ENCODE measurements around the gene MYH2.
"Not testable (repeated sequence)": the region's sequence is repeated elsewhere in the genome, so short reads cannot be mapped to it uniquely, and the experiment has no call there.

MYH2 gene

DNA sequence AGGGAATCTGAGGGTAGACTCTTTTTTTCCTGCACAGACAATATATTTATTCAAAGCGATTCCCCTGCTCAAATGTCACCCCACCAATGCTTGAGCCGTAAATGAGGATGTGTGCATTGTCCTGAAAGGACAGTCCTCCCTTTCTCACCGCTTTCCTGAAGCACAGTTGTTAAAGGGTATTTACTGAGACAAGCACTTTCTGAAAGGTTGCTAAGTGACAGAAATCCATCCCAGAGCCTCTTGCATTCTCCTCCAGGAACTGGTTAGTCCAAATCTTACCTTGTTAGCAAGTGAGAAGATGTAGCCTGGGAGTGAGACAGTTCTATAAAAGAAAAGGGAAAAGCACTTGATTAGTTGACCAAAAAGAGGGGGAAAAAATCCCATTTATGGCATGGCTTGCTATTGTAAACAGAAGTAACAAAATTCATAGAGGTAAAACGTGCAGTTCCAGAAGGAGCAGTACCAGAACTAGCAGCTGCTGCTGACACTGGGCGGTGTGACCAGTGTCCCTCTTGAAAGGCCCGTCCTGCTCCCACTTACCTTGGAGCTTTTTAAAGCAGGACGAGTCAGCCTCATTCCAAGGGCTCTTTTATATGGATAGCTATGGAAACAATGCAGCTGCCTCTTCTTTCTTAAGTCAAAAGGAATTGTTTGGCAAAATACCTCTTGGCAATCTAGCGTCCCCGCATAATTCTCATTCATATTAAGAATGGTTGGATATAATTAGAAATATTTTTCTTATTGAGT lies at the start of gene MYH2:
Gene MYH2 (minus strand): TSS at position 563 of the 747 bp plus-strand sequence. CDS start 1,738 bp downstream, outside the sequence.
- no peak for DNase-seq

DNA sequence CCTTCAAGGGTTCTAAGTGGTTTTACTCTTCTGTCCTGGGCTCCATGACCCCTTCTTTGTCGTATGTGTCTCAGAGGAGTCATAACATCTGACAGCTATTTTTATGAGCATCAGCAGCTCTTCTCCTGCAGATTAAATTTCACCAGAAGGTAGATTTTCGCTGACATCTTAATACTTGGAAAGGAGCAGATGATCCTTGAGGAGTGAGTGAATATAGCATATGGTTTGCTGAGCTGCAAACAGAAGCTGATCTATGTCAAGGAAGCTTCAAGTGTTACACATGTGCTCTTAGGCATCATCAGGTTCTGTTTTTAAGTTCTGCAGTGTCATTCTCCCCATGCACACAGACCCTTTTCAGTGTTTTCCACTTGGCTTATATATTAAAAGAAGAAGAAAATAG lies 49.2 kb upstream of the MYH2 start:
- DNase-seq: no peak

DNA sequence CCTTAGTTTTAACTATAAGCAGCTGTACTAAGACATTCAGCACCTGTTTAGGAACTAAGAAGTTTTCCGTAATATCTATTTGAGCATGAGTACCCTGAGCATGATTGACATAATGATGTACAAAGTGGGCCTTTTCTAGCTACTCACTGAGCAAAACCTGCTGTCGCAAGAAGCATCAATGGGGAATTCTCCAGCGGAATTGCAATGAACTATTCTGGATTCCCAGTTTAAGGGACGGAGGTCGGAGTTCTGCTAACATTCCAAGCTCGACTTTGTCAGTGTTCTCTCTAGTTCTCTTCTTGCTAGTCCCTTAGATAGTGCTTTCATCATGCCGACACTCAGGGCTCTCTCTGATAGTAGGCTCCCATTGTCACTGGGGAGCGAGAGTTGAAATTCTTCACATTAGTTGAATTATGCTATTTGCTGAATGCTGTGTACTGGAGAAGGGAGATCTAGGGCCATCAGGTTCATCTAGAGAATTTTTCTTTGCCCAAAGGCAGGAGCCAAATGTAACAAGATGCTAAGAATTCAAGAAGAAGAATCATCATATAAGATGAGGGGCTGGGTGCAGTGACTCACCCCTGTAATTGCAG lies 40.2 kb upstream of the MYH2 start:
- no peak for DNase-seq

DNA sequence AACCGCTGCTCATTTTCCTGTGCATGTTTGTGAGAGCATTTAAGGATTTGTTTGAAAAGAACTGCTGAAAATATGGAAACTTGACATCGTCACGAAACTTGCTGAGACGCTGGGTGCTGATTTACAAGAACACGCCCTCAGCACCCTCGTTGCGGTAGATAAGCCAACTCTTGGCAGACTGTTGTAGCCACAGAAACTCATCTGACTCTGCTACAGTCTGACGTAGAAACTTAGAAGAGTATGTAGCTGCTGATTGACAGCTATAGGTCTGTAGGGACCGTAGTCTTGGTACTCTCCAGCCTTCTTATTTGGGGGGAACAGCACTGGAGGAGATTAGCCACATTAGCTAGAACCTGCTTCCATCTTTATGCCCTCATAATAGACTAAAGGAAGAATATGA lies 36.1 kb upstream of the MYH2 start:
- DNase-seq: no peak

DNA sequence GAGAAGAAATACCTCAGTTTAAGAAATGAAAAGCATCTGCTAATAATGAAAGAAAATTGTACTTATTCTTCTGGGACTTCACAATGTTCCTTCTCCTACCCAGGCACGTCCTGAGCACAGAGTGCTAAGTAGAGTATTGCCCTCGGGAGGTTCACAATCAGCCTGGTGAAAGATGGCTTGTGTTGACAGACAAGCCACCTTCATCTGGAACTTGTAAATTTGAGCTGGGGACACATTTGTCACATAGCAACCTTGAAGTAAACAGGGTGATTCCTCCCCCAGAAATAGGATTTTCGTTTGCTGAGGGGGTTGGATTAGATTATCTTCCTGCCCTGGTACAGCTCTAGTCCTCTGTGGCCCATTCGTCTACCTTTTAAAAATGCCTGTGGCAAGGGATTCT lies 34.4 kb upstream of the MYH2 start:
- DNase-seq: no peak

DNA sequence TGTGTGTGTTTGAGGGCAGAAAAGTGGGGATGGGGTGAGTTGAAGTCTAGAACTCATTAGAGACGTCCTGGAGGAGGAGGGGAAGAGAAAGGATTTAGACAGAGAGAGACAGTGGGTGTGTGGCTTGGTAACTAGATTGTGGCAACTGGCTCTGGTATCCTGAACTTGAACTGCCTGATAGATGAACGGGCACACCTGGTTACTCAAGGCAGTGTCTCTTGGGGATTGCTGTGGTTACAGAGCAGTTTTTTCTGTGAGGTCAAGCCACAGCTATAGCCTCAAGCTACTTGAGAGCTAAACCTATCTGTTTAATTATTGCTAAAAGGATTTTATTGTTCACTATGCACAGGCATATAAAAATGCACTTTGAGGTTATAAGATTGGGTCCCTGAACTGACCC lies 29.8 kb upstream of the MYH2 start:
- no peak for DNase-seq

DNA sequence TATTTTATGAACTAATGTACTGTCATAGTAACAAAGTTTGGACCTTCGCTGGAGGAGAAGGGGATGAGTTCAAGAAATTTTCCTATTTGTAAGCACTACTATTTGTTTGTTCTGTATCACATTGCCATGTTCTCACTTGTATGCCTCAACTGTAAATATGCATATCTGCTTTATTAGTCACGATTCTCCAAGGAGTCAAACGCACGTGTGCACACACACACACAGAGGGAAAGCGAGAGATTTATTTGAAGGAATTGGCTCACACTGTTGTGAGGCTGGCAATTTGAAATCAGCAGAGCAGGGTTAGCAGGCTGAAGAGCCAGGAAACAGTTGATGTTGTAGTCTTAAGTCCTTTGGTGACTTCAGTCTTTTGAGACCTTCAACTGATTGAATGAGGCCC lies 24.9 kb upstream of the MYH2 start:
- no peak for DNase-seq

DNA sequence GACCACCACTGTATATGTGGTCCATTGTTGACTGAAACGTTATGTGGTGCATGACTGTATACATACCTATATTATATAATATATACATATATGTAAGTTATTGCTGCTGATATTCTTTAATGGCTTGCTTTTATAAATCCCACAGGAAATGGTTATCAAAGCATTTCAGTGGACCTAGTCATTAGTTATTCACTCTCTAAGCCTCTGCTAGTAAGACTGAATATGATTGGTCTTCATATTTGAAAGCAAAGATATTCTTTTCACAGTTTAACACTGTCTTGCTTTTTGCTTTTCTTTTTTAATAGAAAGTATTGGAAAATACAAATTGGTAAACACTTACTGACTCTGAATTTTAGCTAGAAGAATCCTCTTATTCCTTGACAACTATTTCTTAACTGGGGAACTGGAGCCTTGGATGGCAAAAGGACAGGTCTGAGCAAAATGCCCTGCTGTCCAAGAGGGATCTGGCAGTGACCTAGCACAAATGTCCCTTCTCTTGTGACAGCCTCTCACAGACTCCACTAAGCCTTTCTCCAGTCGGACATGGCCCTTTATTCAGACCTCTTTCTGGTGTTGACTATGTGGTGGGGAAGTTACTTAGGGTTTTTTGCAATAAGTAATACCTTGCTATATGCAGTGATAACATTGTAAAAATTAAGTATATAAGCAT lies 14.7 kb upstream of the MYH2 start:
- no peak for DNase-seq

DNA sequence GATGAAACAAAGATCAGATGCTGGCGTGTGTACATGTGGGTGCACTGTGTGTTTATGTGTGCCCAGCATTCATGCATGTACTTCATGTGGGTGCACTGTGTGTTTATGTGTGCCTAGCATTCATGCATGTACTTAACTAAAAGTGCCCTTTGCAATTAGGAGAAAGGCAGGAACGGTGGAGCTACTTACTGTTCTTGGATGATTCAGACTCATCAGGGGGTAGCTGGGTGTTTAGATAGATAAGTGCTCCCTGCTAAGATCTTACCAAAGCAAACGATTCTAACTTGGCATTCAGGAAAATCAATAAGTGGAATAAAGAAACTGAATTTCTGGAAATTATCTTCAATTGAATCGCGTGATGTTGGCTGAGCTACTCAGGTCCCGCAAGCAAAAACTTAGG lies 8.6 kb upstream of the MYH2 start:
- DNase-seq: no peak

DNA sequence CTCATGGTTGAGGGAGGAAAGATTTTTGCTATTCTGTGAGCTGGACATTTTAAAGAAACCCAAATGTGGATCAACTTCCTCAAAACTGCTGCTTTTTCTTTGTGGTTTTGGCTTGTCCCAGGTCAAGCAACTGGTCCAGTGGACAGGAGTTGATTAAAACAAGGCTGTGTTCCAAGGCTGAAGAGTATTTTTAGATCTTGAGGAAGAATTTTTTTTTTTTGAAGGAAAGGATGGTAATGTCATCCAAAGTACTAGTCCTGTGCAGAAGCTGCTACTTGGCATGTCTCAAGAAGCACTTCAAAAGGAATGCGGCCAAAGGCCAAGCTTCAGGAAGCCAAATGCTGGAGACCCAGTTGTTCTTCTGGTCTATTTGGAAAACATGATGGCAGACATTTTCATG lies 8.0 kb upstream of the MYH2 start:
- no peak for DNase-seq

DNA sequence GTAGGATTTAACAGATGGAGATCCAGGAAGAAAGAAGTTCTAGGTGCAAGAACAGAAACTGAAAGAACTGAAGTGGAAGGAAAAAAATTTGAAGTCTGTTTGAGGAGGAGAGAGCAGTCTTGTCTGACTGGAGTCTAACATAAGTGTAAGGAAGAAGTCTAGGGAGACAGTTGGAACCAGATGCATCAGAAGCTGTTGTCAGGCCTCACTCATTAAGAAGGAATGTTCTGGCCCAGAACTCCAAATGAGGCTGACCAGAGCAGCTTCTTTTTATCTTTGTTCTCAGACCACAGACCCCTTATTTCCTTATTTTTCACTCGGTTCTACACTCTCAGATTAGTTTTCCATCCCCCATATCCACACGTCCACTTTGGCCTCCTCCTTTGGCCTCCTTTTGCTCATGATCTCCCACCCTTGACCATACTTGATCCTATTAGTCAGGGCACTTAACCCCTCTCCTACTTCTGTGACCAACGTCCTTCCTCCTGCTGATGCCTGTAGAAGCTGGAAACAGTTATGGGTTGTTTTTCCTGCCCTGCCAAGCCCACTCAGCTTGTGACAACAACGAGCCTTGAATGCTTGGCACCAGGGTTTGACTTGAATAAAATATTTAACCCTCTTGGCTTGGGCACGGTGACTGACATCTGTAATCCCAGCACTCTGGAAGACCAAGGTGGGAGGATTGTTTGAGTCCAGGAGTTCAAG lies 7.0 kb upstream of the MYH2 start:
- DNase-seq: no peak

DNA sequence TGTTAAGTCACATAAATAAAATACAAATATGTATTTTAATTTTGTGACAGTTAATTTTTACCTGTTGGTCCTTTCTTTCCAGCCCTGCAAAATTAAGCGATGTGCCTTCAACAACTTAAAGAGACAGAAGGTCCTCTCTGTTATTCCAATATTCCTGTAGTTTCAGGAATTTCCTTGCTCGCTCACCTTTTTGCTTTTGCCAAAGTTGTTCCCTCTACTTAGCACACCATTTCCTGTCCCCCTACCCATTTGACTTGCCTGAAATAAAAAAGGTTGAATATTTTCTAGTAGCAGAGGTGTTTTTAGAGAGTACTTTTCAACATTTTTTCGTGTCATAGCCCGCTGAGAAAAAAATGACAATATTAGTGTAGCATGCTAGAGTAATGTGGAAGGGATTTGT lies 556 bp upstream of the MYH2 start:
- no peak for DNase-seq

DNA sequence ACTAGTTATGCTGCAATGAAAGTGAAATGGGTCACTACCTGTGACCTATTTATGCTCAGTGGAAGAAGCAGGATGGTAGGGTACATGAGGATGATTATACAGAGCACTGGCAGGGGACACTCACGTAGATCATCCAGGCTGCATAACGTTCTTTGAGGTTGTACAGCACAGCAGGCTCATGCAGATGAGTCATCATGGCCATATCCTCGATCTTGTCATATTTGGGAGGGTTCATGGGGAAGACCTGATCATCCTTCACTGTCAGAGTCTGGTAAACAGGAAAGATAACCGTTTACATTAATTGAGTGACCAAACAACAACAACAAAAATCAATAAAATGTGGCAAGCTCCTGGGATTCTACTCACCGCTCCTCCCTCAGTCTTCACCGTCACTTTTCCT lies 2.1 kb downstream of the MYH2 start:
- DNase-seq: no peak

DNA sequence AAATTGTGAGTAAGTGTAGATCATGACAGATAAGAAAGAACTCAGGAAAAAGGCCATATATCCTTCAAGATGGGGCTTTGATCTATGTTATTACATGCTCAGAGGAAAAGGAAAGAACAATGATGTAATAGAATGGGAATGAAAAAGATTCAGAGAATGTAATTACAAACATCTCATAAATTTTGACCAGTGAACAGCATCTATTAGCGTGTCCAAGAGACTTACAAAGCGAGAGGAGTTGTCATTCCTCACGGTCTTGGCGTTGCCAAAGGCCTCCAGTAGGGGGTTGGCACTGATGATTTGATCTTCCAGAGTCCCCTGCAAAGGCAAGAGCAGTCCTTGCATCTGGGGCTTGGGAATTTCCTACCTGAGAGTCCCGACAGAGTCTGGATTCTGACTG lies 6.0 kb downstream of the MYH2 start:
- not testable (repeated sequence) for DNase-seq

DNA sequence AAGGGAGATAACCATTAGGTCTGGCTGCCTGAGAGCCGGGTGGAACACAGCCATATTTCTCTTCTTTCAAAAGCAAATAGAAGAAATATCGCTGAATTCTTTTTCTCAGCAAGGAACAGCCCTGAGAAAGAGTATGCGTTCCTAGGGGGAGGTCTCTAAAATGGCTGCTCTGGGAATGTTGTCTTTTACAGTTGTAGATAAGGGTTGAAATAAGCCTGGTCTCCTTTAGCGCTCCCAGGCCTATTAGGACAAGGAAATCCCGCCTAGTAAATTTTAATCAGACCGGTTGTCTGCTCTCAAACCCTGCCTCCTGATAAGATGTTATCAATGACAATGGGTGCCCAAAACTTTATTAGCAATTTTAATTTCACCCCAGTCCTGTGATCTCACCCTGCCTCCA lies 8.3 kb downstream of the MYH2 start:
- DNase-seq: not testable (repeated sequence)

DNA sequence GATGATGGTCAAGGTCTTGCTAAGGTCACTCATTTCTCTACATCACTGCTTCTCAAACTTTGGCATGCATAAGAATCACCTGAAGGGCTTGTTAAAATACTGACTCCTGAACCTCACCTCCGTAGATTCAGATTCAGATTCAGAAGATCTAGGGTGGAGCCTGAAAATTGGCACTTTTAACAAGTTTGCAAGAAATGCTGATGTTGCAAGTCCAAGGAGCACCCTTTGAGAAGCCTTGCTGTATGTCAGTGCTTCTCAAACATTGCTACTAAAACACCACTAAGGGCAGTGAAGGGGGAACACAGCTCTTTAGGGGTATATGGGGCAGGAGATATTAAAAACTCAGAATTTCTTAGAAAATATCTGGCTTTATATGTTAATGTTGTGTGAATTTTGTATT lies 17.4 kb downstream of the MYH2 start:
- no peak for DNase-seq

DNA sequence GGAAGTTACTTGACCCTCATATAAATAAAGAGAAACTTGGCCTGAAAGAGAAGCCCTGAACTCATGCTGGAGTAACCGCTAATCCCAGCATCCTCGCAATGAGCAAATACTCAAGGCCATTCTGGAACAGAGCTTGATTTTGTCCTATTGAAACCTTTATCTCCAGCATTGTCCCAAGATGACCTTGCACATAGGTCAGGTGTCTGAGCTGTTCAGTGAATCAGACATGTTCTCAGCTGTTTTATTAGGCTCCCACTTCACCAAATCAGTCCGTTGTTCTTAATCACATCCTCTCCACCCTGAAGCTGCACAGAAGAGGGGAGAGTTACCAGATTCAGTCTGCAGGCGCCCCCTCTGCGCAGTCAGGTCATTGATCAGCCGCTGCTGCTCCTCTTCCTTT lies 22.0 kb downstream of the MYH2 start:
- DNase-seq: no peak

DNA sequence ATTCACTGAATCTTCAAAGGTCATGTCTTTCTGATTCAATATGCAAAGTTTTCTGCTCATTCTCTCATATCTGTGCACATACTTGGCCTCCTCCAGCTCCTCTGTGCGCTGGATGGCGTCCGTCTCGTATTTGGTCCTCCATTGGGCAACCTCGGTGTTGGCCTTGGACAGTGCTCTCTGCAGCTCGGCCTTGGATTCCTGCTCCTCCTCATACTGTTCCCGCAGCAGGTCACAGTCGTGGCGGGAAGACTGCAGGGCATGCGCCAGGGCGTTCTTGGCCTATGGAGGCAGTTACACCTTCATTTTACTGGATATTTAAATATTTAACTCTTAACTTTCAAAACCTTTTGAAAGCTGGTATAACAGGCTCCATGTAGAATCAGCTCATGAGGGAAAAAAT lies 22.9 kb downstream of the MYH2 start:
- no peak for DNase-seq

DNA sequence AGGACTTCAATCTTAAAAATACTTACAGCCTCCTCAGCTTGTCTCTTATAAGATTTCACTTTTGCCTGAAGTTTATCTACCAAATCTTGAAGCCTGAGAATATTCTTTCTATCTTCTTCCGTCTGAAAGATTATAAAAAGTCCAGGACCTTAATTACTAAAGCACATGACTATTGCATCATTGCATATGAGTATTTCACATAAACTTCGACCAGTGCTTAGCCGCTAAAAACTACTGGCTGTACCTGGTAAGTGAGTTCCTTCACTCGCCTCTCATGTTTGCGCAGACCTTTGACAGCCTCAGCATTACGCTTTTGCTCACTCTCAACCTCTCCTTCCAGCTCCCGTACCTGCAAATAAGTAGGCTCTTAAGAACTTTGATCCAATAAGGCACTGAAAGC lies 26.4 kb downstream of the MYH2 start:
- DNase-seq: no peak

DNA sequence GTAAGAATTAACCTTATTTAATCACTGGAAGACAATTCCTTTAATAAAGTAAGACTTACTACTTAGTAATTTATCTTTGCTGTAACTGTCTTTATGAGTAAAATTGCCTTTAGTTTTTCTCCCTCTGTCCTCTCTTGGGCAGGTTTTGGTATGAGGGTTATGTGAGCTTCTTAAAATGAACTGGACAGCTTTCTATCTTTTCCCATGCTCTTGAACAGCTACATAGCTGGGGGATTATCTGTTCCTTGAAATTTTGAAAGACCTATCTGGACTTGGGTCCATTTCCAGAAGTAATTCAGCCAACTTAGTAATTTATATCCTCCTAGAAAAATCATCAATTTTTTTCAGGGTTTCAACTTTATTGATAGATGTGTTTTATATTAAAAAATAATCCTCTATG lies 27.5 kb downstream of the MYH2 start:
- no peak for DNase-seq

DNA sequence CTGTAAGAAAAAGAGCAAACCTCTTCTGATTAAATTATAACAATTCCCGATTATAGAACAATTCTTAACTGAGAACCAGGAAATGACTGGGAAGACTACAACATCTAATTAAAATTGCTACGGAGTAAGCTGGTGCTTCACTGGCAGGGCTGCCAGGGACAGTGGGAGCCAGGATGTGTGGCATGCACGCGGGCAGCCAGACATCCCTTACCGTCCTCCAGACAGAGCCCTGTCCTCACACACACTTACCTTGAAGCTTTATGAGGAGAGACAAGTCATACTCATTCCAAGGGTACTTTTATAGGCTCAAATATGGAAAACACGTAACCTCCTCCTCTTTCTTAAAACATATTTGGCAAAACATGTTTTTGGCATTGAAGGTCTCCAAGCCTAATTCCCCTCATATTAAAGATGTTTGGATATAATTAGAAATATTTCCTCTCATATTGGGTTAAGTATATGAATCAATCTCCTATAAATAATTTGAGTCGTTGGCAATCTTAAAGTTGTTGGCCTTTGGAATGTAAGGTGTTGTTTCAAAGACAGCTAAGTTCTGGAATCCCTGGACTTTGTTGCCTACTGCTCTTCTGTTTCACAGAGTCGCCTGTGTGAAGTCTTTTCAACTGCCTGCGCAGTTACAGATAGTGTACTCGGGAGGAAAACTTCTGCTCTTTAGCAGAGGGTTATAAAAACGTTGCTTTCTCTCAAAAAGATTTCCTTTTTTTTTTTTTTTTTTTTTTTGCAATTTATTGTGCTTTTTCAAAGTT lies 31.0 kb downstream of the MYH2 start, which contains the start of gene MYH1:
Gene MYH1 (minus strand): TSS at position 272 of the 767 bp plus-strand sequence. CDS start 1,900 bp downstream, outside the sequence.
- DNase-seq: no peak

DNA sequence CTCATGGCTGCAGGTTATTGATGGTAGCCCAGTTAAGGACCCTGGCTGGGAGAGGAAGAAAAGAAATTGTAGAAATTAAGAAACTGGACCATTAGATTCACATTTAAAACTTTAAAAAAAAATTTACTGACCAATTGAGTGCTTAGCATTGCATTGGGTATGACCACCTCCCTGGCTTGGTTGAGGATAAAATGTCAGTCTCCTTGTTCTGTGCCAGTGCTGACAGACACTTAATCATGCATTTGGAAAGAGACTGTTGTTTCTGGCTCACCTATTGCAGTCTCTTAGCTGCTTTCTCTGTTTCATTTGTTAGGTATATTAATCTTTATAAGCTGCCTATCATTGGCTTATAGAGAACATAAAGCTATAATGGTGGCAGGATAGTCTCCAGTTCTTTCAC lies 32.8 kb downstream of the MYH2 start:
- no peak for DNase-seq

DNA sequence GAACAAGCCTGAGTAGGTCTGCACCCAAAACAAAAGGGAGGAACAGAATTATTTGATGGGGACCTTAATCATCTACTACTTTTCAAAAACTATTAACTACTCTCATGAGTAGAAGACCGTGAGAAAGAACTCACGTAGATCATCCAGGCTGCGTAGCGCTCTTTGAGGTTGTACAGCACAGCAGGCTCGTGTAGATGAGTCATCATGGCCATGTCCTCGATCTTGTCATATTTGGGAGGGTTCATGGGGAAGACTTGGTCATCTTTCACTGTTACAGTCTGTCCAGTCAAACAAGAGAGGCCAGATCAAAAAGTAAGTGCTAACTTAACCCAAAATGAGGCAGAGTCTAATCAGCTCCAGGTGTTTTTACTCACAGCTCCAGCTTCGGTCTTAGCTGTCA lies 33.4 kb downstream of the MYH2 start:
- no peak for DNase-seq
